HG03354 (cell line): ENCODE results near the gene TMEM107.

Experiments used
- ATAC-seq: cut with Tn5 transposase; IDR thresholded peaks from one replicate; pipeline ENCODE4 v1.9.1; 2021; ENCODE audit warnings: mild to moderate bottlenecking; ENCODE audit not compliant: unreplicated experiment, poor library complexity, severe bottlenecking

TMEM107 gene

DNA sequence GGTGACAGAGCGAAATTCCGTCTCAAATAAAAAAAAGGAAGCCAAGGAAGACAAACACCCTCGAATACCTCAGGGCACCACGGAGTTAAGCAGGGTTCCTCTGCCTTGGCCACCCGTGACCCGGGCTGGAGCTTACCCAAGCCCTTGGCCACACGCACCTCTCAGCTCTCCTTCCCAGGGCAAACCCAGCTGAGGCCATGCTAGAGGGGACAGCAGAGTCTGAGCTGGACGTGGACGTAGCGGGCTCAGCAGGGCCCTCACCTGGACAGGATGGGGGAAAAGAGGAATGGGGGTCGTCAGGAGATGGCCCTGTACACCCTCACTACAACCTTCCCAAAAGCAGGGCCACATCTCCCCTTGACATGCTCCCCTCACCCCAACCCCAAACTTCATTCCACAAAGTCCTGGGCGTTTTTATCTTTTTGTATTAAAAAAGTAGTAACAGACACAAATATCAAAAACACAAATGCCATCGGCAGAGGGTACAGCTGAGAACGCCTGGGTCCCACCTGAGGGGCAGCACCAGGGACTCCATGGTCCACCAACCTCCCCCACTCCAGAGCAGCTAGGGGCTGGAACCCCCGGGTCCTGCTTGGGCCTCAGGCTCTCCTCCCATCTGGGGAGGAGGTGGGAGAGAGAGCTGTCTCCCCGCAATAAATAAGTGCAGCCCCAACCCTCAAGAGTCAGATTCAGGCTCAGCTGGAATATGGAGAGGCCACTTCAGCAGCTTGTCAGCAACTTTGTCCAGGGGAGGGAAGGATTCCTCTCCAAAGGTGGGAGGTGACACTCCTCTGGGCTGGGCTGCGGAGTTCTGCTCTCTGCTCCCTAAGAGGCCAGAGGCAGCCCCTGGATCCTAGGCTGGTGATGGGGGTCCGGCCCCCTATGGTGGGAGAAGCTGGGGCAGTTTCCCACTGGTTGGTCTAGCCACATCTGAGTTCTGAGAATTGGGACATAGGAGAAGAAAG lies 35.8 kb downstream of the TMEM107 start:
- ATAC-seq = no peak

DNA sequence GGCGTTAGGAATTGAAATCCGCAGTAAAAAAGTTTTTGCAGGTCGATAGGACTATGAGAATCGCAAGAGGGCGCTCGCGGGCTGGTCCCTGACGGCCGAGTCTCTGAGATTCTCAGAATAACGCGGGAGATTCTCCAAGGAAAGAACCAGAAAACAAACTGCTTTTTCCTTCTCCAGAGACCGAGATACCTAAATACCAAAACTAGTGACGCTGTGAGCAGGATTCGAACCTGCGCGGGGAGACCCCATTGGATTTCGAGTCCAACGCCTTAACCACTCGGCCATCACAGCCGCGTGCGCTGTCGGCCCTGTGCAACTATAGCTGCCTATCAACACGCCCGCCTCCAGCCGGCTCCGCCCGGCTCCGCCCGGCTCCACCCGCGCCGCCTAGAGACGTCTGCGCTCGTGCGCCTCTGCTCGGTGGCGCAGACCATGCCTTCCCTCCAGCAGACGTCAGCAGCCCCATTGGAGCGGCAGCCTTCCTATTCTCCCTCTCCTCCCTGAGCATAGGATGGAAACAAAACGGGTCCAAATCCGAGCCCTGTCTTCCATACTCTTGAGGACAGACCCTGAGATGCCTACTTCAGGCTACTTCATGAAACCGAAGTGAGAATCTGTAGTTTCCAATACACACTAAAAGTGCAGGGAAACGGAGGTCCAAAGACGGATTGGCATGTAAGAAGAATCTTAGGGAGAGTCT lies 37.4 kb downstream of the TMEM107 start:
- ATAC-seq = peak; percentile 86

DNA sequence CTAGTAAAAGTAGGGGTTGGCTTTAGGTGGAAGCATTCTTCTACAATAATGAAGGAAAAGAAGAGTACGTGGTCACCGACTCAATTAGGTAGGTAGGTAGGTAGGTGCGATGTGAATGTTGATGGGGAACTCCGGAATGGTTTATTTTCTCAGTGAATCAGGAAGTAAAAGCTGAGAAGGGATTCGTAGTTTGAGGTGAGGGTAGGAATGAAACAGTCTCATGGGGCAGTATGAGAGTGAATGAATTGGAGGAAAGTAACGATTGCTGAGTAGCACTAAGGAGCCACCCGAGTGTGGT lies 37.9 kb downstream of the TMEM107 start:
- no peak for ATAC-seq

DNA sequence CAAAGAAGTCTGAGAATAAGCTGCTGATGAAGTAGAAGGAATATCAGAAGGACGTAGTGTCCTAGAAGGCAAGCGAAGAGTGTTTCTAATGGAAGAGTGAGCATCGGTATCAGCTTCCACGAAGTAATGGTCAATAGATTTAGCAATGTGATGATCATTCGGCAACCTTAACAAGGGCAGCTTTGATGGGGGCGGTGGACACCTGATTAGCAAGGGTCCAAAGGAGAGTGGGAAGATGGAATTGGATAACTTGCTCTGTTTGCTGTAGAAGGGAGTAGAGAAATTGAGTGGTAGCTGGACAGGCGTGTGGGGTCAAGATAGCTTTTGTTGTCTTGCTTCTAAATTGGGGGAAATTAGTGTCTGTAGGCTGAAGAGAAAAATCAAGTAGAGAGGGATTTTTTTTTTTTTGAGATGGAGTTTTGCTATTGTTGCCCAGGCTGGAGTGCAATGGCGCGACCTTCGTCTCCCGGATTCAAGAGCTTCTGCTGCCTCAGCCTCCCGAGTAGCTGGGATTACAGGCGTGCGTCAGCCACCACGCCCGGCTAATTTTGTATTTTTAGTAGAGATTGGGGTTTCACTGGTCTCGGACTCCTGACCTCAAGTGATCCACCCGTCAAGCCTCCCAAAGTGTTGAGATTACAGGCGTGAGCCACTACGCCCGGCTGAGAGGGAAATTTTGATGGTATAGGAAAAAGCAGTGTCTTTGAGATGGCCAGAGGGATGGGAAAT lies 38.4 kb downstream of the TMEM107 start:
- ATAC-seq = no peak

DNA sequence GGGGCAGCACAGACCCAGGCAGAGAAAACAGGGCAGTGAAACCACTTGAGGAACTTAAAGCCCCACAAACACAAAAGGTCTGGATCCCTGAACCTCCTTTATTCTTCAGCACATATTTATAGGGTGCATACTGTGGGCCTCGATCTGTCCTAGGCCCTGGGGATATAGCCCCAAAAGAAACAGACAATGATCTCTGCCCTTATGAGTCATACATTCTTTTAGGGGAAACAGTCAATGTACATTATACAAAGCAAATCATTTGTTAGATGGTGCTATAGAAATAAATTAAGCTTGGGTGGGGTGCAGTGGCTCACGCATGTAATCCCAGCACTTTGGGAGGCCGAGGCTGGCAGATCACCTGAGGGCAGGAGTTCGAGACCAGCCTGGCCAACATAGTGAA lies 42.2 kb downstream of the TMEM107 start:
- no peak for ATAC-seq

DNA sequence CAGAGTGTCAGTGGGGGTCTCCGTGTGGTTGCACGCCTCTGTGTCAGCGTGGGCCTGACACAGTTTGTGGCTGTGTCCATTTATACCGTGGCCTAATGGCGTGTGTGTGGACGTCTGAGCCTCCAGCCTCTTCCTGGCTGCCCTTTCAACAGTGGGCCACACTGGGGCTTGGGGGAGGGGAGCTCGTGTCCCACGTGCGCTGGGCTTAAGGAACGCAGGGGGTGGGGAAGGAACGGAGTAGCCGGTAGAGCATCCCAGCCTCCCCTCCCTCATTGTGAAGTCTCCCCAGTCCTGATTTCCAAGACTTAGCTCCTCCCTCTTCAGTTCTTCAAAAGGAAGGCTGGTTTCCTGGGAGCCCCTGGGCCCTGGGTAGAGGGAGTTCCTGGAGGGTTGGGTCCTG lies 42.8 kb downstream of the TMEM107 start:
- ATAC-seq = no peak

DNA sequence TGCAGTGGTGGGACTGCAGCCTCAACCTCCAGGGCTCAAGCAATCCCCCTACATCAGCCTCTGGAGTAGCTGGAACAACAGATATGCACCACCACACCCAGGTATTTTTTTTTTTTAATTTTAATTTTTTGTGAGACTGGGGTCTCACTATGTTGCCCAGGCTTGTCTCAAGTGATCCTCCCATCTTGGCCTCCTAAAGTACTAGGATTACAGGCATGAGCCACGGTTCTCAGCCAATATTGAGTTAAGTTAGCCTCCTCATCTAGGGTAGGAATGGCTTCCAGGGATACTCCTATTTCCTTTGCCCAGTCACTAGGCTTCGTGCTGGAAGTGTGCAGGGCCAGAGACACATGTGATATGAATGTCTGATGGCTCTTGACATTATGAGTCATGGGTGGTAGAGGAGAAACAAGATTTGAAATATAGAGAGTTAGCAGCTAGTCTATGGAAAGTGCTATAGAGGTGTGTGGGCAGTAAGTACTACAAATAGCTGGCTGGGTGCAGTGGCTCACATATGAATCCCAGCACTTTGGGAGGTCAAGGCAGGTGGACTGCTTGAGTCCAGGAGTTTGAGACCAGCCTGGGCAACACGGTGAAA lies 44.2 kb downstream of the TMEM107 start:
- no peak for ATAC-seq

DNA sequence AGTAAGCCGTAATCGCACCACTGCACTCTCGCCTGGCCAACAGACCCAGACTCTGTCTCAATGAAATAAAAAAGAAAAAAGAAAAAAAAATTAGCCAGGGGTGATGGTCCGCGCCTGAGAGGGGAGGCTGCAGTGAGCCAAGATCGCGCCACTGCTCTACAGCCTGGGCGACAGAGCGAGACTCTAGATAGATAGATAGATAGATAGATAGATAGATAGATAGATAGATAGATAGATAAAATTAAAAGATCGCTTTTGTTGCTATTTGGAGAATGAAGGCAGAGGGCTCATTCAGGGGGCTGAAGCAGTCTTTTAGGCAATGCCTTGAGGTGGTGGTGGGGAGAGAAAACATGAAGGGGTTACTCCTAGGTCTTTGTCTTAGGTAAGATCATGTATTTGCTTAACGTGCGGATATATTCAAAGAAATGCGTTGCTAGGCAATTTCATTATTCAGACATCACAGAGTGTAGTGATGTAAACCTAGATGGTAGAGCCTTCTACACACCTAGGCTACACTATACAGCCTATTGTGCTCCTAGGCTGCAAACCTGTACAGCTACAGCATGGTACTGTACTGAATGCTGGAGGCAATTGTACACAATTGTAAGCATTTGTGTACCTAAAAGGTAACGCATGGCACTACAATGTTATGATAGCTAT lies 47.9 kb downstream of the TMEM107 start:
- no peak for ATAC-seq

DNA sequence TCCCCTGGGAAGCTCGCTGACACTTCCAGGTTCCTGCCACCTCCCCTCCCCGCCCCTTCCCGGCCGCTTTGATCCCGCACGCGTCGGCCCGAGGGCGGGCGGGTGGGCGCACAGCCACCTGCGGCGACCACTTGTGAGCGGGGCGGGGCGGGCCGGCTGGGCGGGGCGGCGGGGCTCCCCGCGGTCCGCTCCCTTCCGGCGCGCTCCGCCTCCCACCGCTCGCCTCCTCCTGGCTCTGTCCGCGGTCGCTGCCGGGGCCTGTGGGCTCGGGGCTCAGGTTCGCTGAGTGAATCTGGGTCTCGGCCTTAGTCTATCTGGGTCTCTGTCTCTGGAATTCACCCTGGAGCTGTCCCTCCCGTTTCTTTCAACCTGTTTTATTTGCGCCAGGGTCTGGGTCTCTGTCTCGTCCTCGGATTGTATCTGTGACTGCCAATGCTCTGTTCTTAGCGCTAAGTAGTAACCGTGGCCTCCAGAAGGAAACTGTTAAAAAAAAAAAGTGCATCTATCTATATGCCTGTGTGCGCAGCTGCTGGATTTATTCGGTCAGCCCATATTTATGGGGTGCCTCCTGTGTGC lies 49.6 kb downstream of the TMEM107 start:
- no peak for ATAC-seq

DNA sequence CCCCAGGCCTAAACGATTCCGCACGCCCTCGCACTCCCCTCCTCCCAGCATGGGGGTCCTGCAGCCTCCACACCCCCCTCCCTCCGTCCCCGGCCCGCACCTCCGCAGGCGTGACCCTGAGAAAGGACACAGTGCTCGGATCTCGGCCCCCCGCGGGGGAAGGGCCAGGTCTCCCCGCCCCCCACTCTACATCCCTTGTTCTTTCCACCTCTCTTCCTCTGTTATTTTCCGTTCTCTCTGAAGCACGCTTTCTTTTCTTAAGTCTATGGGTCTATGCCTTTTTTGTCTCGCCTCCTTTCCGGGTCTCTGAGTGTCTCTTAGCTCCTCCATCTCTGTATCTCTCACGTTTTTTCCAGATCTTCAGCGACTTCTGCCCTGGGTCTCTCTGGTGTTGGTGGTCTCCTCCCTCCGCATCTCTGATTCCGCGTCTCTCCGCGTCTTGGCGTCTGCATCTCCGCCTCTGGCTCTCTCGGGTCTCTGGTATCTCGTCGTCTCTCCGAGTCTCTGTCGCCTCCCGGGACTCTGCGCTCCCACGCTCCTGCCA lies 50.2 kb downstream of the TMEM107 start:
- ATAC-seq = no peak

DNA sequence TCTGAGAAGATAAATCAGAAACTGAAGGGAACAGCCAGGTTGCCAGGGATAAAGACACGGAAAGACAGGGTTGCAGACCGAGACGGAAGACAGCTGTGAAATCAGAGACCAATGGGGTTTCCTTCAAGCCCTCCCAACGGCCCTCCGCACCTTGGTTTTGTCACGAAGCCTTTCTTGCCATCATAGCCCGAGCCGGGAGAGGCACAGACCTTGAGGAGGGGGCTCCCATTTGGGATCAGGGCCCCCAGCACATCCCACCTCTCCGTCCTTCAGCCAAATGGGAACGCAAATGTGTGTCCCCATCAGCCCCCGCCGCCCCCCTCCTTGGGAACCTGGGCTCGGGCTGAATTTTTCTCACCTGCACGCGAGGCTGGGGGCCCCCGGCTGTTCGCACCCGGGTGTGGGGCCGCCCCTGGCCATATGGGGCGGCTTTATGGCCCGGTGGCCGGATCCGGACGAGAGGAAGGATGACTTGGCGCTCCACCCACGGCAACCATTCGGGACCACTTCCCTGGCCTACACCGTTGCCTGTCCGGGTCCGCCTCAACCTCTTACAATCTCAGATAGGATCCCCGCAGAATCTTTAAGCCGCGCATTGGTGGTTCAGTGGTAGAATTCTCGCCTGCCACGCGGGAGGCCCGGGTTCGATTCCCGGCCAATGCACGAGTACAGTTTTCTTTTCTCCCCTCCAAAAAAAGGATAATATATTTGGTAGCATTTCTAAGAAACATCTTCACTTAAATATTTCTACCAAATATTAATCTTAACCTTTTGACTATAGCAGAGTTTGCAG lies 50.8 kb downstream of the TMEM107 start:
- ATAC-seq = no peak

DNA sequence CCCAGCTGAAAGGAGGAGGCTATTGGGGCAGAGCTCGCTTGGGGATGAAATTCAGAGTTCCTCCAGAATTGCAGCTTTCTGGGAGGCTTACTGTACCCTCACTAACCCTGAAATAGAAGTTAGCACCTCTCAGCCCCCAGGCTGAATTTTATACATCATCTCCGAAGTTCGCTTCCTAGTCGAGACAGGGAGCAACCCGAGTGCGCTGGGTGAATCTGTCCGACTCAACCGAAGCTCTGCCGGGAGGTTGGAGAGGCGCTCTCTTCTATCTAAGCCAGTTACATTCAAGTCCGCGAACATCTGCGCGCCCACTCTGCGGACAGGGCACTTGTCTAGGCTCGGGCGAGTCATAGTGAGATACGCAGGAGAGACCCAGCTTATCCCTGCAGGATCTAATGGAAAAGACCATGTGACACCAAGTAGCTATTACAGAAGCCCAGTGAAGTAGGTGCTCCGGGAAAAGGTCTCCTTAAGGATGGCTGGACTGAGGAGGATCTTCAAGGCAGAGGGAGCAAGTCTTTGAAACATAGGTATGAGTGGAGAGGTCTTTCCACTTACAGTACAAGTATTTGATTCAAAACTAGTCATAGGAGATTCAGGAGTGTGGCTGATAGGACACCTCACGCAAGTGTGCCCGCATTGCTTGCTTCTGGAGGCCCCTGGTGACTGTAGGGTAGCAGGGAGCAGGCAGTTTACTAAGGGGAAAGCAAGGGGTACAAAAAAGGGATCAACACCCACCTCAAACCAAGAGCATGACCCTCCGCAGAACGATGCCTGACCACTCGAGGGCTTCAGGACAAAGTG lies 51.6 kb downstream of the TMEM107 start:
- ATAC-seq = no peak

DNA sequence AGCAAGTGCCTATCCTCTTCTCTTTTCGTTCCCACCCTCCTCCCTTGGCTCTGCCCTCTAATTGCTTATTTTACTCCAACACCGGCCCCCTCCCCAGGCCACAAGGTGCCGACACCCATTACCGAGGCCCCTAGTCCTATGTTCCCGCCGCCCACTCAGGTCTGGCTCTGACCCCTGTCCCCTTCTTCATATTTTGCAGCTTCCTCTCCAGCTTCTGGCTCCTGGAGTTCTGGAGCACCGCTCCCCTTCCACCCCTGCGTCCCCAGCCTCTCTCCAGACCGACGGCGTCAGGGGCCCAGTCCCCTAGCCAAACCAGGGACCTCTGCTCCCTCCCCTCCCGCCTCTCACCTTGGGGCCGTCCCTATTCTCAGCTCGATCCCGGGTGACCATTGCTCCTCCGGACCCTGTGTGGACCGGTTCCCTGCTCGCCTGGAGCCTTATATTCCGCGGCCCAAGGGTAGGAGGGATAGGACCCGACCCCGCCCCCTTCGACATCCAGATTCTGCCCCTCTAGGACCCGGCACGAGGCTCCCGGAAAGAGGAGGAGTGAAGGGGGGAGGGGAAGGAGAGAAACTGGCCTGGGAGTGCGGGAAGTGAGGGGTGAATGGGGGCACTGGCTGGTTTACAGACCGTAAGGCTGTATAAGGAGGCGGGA lies 52.4 kb downstream of the TMEM107 start, which contains the start of gene HES7:
Gene HES7 (minus strand): TSS at position 412 of the 655 bp plus-strand sequence. CDS start 22 bp downstream, at position 390.
- no peak for ATAC-seq

DNA sequence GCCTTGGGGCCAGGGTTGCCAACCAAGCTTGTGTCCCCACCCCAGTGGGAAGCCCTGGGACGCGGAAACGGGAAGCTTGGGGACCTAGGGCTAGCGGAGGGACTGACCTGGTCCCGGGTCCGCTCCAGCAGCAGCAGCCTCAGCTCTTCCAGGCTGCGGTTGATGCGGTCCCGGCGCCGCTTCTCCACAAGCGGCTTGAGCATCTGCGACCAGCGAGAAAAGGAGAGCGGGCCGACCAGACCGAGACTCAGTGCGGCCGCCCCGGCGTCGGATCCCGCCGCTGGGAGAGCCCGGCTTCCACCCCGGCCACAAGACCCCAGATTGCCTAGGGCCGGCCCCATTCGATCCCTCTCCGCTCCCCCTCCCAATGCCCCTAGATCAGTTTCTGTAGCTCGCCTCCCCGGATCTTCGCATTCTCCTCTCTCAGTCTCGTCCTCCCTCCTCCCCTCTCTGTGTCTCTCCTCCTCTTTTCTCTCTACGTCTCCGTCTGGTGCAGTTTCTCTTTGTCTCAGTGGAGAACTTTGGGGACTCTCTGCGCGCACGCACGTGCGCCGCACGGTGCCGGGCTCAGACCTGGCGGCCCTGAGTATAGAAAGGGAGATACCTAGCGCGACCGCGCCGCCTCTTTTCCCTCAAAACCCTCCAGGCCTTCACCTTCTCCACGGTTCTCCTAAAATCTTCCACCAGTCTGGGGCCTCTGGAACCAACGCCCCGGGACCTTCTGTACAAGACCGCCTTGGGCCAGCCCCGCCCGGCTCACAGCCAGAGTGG lies 53.1 kb downstream of the TMEM107 start:
- ATAC-seq = no peak
